MM.1S (cell line): ENCODE measurements around the gene CDT1.
"Not testable (repeated sequence)": the region's sequence is repeated elsewhere in the genome, so short reads cannot be mapped to it uniquely, and the experiment has no call there.

Experiments
- CTCF ChIP-seq: fragments of 300-600 bp; sonication (generic); IDR thresholded peaks from 2 replicates; pipeline ENCODE4 v1.5.1; 2016; ENCODE audit warnings: antibody characterized with exemption, low read length, mixed read lengths
- EZH2 ChIP-seq: fragments of 300-600 bp; sonication (generic); optimal IDR thresholded peaks from 2 replicates; pipeline ENCODE3; 2017; ENCODE audit warnings: low read depth, mild to moderate bottlenecking, antibody characterized with exemption, low read length, mixed read lengths
- EZH2phosphoT487 ChIP-seq: fragments of 300-600 bp; sonication (generic); IDR thresholded peaks from 2 replicates; pipeline ENCODE4 v1.6.1; 2018; ENCODE audit warnings: antibody characterized with exemption, low read length

- not testable (repeated sequence) for TF ChIP-seq CTCF, EZH2, EZH2phosphoT487
Measured at GRCh38 chr16:88823646-88824045, 20.1 kb downstream of the CDT1 start.
